Stimulated activated CD4-positive, alpha-beta T cell treated with anti-CD3 and anti-CD28 coated beads, Interleukin-1b, Interleukin-23, amount 100 ng/mL, for 1 hour (primary cell): Measurements from ENCODE around the gene FCN3.

ENCODE experiments used
- DNase-seq, 2 donors: peaks; one replicate each; pipeline ENCODE4 v3.0.0-alpha.2; 2020; ENCODE audit warnings: low read depth in 2 of 2

FCN3 gene

GRCh38 chr1:27358038-27358927, 16.3 kb downstream of the FCN3 start:
- no peak for DNase-seq

GRCh38 chr1:27357281-27358037, 17.2 kb downstream of the FCN3 start:
- DNase-seq = peak; percentile 57 to 71

GRCh38 chr1:27356619-27357280, 17.9 kb downstream of the FCN3 start:
- DNase-seq = no peak

GRCh38 chr1:27356277-27356618, 18.4 kb downstream of the FCN3 start:
- no peak for DNase-seq

- DNase-seq = no peak
These were observed 18.9 kb downstream of the FCN3 start for GRCh38 chr1:27355683-27356082.

GRCh38 chr1:27353629-27354028, 21.0 kb downstream of the FCN3 start:
- no peak for DNase-seq

GRCh38 chr1:27353166-27353565, 21.5 kb downstream of the FCN3 start:
- DNase-seq = no peak

GRCh38 chr1:27351541-27352107, 23.0 kb downstream of the FCN3 start:
- no peak for DNase-seq

GRCh38 chr1:27350663-27351540, 23.7 kb downstream of the FCN3 start:
- DNase-seq = no peak

GRCh38 chr1:27349784-27350662, 24.6 kb downstream of the FCN3 start:
- DNase-seq = no peak

GRCh38 chr1:27348861-27349783, 25.5 kb downstream of the FCN3 start:
- no peak for DNase-seq

- no peak for DNase-seq
These were observed 27.5 kb downstream of the FCN3 start for GRCh38 chr1:27346991-27347624.

GRCh38 chr1:27346357-27346756, 28.3 kb downstream of the FCN3 start:
- no peak for DNase-seq

- no peak for DNase-seq
These were observed 29.4 kb downstream of the FCN3 start for GRCh38 chr1:27345272-27345671.

- DNase-seq = no peak
These were observed 31.0 kb downstream of the FCN3 start for GRCh38 chr1:27343639-27344025.

GRCh38 chr1:27342778-27343638, 31.6 kb downstream of the FCN3 start:
- peak in 1 of 2 donors; percentile 57 for DNase-seq

GRCh38 chr1:27342391-27342777, 32.2 kb downstream of the FCN3 start:
- DNase-seq = no peak
